Activated naive CD4-positive, alpha-beta T cell treated with anti-CD3 and anti-CD28 coated beads, Interleukin-2, amount 10 ng/mL, durations not matched to agents 7 days and 5 days (primary cell): Measurements from ENCODE around the gene MYADML2.
"Not testable (repeated sequence)": the region's sequence is repeated elsewhere in the genome, so short reads cannot be mapped to it uniquely, and the experiment has no call there.

Experiments used
- CTCF ChIA-PET: fragments of 350-600 bp; sonication (Branson Sonifier 250); formaldehyde crosslinking; loops from one replicate; lab custom pipeline; 2021; ENCODE audit warnings: antibody characterized with exemption; lab: Charles Lee
- DNase-seq: peaks from one replicate; pipeline ENCODE4 v3.0.0-alpha.2; 2020
- H3K27ac Mint-ChIP-seq: one replicate; pipeline ENCODE4 v1.8.0; 2021; ENCODE audit warnings: mild to moderate bottlenecking, moderate library complexity, mixed read lengths
- H3K27me3 Mint-ChIP-seq: one replicate; pipeline ENCODE4 v1.8.0; 2021; ENCODE audit warnings: mild to moderate bottlenecking, mixed read lengths
- H3K36me3 Mint-ChIP-seq: one replicate; pipeline ENCODE4 v1.8.0; 2021; ENCODE audit warnings: mixed read lengths
- H3K4me1 Mint-ChIP-seq: one replicate; pipeline ENCODE4 v1.8.0; 2021; ENCODE audit warnings: mixed read lengths
- H3K4me3 Mint-ChIP-seq: one replicate; pipeline ENCODE4 v1.8.0; 2021; ENCODE audit warnings: mild to moderate bottlenecking, moderate library complexity, mixed read lengths
- H3K9me3 Mint-ChIP-seq: one replicate; pipeline ENCODE4 v1.8.0; 2021; ENCODE audit warnings: mixed read lengths

Gene MYADML2

GRCh38 chr17:81983639-81984373 lies 36.8 kb upstream of the MYADML2 start:
- Mint-ChIP-seq H3K27ac (no peak overlapping the region), H3K36me3 (peaks cover 38% of the 10 kb centered on the region), H3K27me3 (peaks cover 4% of the 10 kb centered on the region), H3K4me1 (peaks cover 52% of the 10 kb centered on the region), H3K4me3 (no peak overlapping the region), H3K9me3 (no peaks in the 10 kb centered on the region)
- DNase-seq: no peak
- CTCF ChIA-PET: no interaction called here

- peaks cover 38% of the 10 kb centered on the region for H3K36me3 Mint-ChIP-seq
- H3K4me3 Mint-ChIP-seq: no peak overlapping the region
- H3K27me3 Mint-ChIP-seq: peaks cover 4% of the 10 kb centered on the region
- no peak for DNase-seq
- no peaks in the 10 kb centered on the region for H3K9me3 Mint-ChIP-seq
- H3K27ac Mint-ChIP-seq: no peak overlapping the region
- CTCF ChIA-PET: no interaction called here
- peaks cover 57% of the 10 kb centered on the region for H3K4me1 Mint-ChIP-seq
These were observed 36.1 kb upstream of the MYADML2 start for GRCh38 chr17:81983011-81983638.

GRCh38 chr17:81981511-81981910 lies 34.5 kb upstream of the MYADML2 start:
- DNase-seq, H3K9me3 Mint-ChIP-seq, H3K27me3 Mint-ChIP-seq, CTCF ChIA-PET, H3K27ac Mint-ChIP-seq, H3K4me3 Mint-ChIP-seq: not testable (repeated sequence)
- Mint-ChIP-seq H3K4me1 (peaks cover 58% of the 10 kb centered on the region), H3K36me3 (peaks cover 35% of the 10 kb centered on the region)

GRCh38 chr17:81980707-81981343 lies 33.8 kb upstream of the MYADML2 start:
- Mint-ChIP-seq H3K27me3 (peaks cover 15% of the 10 kb centered on the region), H3K9me3 (no peaks in the 10 kb centered on the region), H3K4me1 (peaks cover 64% of the 10 kb centered on the region), H3K36me3 (peaks cover 31% of the 10 kb centered on the region), H3K27ac (no peak overlapping the region), H3K4me3 (no peak overlapping the region)
- no peak for DNase-seq
- CTCF ChIA-PET: no interaction called here

DNA sequence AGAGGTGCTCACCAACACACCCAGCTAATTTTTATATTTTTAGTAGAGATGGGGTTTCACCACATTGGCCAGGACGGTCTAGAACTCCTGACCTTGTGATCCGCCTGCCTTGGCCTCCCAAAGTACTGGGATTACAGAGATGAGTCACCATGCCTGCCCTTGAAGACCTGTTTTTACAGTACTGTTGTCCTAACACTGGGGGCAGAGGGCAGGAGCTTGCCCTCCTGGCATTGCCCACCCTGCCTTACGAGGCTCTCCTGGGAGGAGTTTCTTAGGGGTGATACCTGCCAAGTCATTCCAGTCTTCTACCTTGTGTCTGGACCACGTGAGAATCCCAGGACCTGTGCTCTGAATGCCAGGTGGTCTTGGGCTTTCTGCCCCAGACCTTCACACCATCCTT lies 33.1 kb upstream of the MYADML2 start:
- Mint-ChIP-seq H3K4me3 (peak overlapping the region; percentile 26), H3K9me3 (no peaks in the 10 kb centered on the region), H3K27me3 (peaks cover 16% of the 10 kb centered on the region), H3K36me3 (peaks cover 23% of the 10 kb centered on the region), H3K27ac (no peak overlapping the region), H3K4me1 (peaks cover 63% of the 10 kb centered on the region)
- CTCF ChIA-PET: no interaction called here
- DNase-seq: no peak

DNA sequence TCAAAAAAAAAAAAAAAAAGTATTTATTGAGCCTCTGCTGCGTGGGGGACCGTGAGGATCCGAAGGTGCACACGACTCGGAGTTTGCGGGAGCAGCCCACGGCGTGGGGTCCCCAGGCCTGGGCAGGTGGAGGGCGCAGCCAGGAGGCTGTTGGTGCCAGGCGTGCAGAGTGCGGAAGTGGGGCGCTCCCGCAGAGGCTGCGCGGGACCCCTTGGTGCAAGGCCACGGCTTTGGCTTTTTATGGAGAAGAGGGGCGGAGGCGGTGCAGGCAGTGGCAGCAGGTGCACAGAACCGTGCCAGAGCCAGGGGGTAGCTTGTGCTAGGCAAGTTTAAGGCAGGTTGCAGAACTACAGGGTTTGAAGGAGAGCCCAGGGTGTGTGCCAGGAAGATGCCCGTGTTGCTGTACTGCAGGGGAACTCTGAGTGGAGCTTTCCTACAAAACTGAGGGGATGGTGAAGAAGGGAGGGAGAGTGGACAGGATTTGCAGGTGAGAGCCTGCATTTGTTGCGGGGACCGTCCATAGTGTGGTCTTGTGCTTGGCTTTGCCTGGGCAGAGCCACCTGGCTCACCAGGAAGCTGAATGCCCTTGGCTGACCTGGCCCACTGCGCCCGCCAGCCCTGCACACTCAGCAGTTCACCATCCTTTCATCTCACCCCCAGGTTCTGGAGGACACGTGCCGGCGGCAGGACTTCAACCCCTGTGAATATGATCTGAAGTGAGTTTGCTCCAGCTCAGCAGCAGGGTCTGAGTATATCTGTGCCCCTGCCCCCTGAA lies 31.7 kb upstream of the MYADML2 start:
- H3K27ac Mint-ChIP-seq: peak overlapping the region; percentile 45
- H3K9me3 Mint-ChIP-seq: no peaks in the 10 kb centered on the region
- H3K4me1 Mint-ChIP-seq: peaks cover 60% of the 10 kb centered on the region
- H3K4me3 Mint-ChIP-seq: peak overlapping the region; percentile 70
- DNase-seq: no peak
- CTCF ChIA-PET: interaction anchor here (0.9 to 1.0 kb wide), 2 partner anchors 19 to 41 kb away, joined by 3 read pairs; no protein-coding TSS in a partner anchor
- H3K36me3 Mint-ChIP-seq: peaks cover 17% of the 10 kb centered on the region
- H3K27me3 Mint-ChIP-seq: peaks cover 30% of the 10 kb centered on the region

GRCh38 chr17:81977211-81977808 lies 30.3 kb upstream of the MYADML2 start, which contains the start of gene ASPSCR1:
Gene ASPSCR1, plus strand, starts transcription at chr17:81977629. Its CDS starts 18 bp downstream, at chr17:81977647.
- peak within 1 kb of the TSS; percentile 94 for H3K27ac Mint-ChIP-seq

GRCh38 chr17:81976332-81977210 lies 29.5 kb upstream of the MYADML2 start:
- peak overlapping the region; percentile 93 for H3K4me3 Mint-ChIP-seq
- peaks cover 44% of the 10 kb centered on the region for H3K4me1 Mint-ChIP-seq
- H3K9me3 Mint-ChIP-seq: peaks cover 8% of the 10 kb centered on the region
- CTCF ChIA-PET: interaction anchor here (1.5 kb wide), 1 partner anchor 17 kb away, joined by 4 read pairs; no protein-coding TSS in a partner anchor
- H3K27me3 Mint-ChIP-seq: peaks cover 42% of the 10 kb centered on the region
- peaks cover 10% of the 10 kb centered on the region for H3K36me3 Mint-ChIP-seq
- peak overlapping the region; percentile 94 for H3K27ac Mint-ChIP-seq
- peak; percentile 45 for DNase-seq

More at GRCh38 chr17:81977211-81977808, 30.3 kb upstream of the MYADML2 start, which contains the start of gene ASPSCR1:
- Mint-ChIP-seq H3K27me3 (peaks cover 39% of the 10 kb centered on the region), H3K36me3 (peaks cover 10% of the 10 kb centered on the region), H3K4me3 (peak within 1 kb of the TSS; percentile 93), H3K9me3 (peaks cover 6% of the 10 kb centered on the region), H3K4me1 (peaks cover 48% of the 10 kb centered on the region)
- CTCF ChIA-PET: interaction anchor here (1.5 kb wide), 1 partner anchor 18 kb away, joined by 4 read pairs; no protein-coding TSS in a partner anchor
- peak; percentile 91 for DNase-seq

- CTCF ChIA-PET: no interaction called here
- Mint-ChIP-seq H3K4me1 (peaks cover 22% of the 10 kb centered on the region), H3K27ac (no peak overlapping the region), H3K27me3 (peaks cover 47% of the 10 kb centered on the region), H3K36me3 (no peaks in the 10 kb centered on the region), H3K4me3 (no peak overlapping the region), H3K9me3 (peaks cover 8% of the 10 kb centered on the region)
- no peak for DNase-seq
These were observed 26.4 kb upstream of the MYADML2 start for GRCh38 chr17:81973432-81973831.

GRCh38 chr17:81968850-81969812 lies 22.1 kb upstream of the MYADML2 start:
- Mint-ChIP-seq H3K4me3 (no peak overlapping the region), H3K27me3 (peaks cover 49% of the 10 kb centered on the region), H3K27ac (no peak overlapping the region), H3K4me1 (peaks cover 20% of the 10 kb centered on the region), H3K36me3 (no peaks in the 10 kb centered on the region), H3K9me3 (peaks cover 8% of the 10 kb centered on the region)
- DNase-seq: no peak
- CTCF ChIA-PET: interaction anchor here (1.7 to 2.8 kb wide), 2 partner anchors 10 to 52 kb away, joined by 6 to 18 read pairs; partner anchors contain the start of gene CENPX

- H3K9me3 Mint-ChIP-seq: peaks cover 5% of the 10 kb centered on the region
- no peaks in the 10 kb centered on the region for H3K36me3 Mint-ChIP-seq
- DNase-seq: no peak
- CTCF ChIA-PET: interaction anchor here (1.7 to 2.8 kb wide), 2 partner anchors 9 to 53 kb away, joined by 6 to 18 read pairs; partner anchors contain the start of gene CENPX
- H3K27ac Mint-ChIP-seq: peak overlapping the region; percentile 85
- peak overlapping the region; percentile 43 for H3K4me3 Mint-ChIP-seq
- peaks cover 20% of the 10 kb centered on the region for H3K4me1 Mint-ChIP-seq
- peaks cover 50% of the 10 kb centered on the region for H3K27me3 Mint-ChIP-seq
These were observed 21.3 kb upstream of the MYADML2 start for GRCh38 chr17:81968396-81968745.
